GM20431 (cell line): ENCODE results near the gene OR2T4.

Experiments used
- in situ Hi-C: fragments of 300-500 bp; cut with MseI, MboI; formaldehyde crosslinking; loops from one replicate; pipeline ENCODE4 v1.15.0; 2020; ENCODE audit warnings: low sequenced_read_pairs; ENCODE audit not compliant: unreplicated experiment

The OR2T4 gene, protein sequence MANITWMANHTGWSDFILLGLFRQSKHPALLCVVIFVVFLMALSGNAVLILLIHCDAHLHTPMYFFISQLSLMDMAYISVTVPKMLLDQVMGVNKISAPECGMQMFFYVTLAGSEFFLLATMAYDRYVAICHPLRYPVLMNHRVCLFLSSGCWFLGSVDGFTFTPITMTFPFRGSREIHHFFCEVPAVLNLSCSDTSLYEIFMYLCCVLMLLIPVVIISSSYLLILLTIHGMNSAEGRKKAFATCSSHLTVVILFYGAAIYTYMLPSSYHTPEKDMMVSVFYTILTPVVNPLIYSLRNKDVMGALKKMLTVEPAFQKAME

DNA sequence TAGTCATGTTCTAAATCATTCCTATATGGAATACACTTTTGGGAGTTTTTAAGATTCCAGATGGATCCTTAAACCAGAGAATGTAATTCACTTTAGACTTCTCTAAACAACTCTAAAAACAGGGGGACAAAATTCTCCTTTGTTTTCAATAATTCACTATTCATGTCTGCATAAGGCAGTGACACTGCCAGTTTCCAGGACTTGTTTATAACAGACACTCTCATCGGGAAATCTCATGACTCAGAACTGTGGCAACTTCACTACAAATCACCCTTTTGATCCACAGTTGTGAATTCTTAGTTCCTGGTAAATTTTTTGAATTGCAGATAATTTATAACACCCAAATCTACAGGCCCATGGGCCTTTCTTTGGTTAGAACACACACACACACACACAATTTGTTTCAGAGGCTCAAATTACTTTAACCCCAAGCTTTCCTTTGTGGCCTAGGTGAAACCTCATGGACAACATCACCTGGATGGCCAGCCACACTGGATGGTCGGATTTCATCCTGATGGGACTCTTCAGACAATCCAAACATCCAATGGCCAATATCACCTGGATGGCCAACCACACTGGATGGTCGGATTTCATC, at the start of gene OR2T4:
TSS of gene OR2T4 (plus strand) at position 545 of the 595 bp plus-strand sequence. CDS start at position 545, 0 bp downstream.
- in situ Hi-C loops = no loop called here

DNA sequence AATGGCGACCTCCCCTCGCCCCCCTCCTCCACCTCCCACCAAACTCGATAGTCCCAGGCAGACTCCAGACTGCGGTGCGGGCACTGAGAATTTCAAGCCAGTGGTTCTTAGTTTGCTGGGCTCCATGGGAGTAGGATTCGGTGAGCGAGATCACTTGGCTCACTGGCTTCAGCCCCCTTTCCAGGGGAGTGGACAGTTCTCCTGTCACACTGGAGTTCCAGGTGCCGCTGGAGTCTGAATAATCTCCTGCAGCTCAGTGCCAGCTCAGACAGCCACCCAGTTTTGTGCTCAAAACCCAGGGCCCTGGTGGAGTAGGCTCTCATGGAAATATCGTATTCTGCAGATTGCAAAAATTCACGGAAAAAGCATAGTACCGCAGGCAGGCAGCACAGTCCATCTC, 44.7 kb upstream of the OR2T4 start:
- in situ Hi-C loops = no loop called here

DNA sequence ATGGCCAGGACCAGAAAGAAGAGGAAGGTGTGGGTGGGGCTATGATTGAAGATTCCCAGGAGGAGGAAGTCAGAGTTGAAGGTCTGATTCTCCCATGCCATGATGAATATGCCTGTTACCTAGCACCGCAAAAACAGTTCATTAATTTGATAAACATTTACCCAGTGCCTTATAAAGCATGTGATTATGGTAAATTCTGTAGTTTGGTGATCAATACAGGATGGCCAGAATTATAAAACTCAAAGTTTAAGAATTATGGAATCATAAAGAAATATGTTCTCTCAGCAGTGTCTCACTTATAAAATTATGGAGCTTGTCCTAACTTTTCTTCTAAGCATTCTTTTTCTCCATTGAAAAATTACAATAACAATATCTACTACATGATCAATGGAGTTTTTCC, 37.0 kb upstream of the OR2T4 start, which contains the start of gene OR2M7:
TSS of gene OR2M7 (minus strand) at position 101 of the 400 bp plus-strand sequence. CDS start at position 101, 0 bp downstream.
- in situ Hi-C loops = no loop called here

DNA sequence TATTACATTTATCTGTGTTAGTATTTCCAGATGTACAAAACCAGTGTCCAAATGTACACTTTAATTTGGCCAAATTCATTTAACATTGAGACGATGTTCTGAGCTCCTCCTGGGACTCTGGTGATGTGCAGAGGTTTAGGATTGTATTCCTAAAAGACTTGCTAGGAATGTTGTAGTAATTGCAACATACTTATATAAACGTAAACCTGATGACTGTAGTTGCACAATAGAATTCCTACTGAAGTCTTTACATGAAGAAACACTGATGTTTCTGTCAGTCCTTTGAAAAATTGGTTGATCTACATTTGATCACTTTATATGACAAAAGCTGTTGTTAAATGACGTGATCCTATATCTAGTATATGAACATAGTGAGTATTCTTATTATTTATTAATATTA, 18.0 kb upstream of the OR2T4 start:
- in situ Hi-C loops = no loop called here

DNA sequence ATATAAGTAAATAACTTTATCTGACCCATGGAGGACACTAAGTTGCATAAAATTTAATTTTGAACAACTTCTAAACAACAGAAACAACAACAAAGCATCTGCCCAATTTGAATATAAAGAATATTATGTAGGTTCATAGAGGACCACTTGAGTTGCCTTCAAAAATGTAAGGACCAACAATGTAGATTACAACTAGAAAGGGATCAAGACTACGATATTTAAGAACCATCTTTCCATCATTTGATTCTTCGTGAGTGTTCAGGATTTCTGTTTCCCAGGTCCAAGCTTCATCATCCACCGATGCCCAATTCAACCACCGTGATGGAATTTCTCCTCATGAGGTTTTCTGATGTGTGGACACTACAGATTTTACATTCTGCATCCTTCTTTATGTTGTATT, 13.0 kb upstream of the OR2T4 start, which contains the start of gene OR14C36:
TSS of gene OR14C36 (plus strand) at position 301 of the 400 bp plus-strand sequence. CDS start at position 301, 0 bp downstream.
- in situ Hi-C loops = no loop called here

DNA sequence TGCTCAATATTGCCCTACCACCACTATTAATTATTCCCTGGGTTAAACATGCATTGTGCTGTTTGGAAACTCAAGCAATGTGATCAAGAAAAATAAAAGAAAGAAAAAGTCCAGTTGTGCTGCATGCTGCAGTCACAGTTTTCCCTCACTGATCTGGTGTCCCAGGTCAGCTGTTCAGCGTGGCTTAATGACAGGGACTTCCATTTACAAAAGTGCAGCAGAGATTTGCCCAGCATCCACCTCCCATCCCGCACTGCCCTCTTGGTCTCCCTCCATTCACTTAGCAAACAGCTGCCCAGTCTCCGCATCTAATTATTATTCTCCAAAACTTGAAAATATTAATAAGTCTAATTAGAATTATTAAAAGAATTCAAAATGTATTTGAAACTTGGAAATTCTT, 2.0 kb upstream of the OR2T4 start:
- in situ Hi-C loops = no loop called here

DNA sequence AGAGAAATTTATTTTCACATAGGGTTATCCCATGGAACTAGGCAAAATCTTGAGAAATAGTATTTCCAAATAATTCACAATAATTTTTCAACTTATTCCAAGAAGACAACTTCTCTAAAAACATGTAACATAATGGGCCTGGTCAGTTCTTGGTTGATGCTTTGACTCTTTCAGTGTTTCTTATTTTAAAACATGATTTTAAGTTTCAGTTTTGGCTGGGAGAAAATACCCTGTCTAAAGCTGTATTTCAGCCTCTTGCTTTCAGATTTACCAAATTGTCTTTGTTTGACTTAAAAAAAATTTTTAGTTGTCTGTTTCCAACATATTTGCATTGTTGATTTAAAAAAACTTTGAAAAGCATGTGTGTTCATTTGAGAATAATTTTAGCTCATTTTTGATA, 5.1 kb downstream of the OR2T4 start:
- in situ Hi-C loops = no loop called here

DNA sequence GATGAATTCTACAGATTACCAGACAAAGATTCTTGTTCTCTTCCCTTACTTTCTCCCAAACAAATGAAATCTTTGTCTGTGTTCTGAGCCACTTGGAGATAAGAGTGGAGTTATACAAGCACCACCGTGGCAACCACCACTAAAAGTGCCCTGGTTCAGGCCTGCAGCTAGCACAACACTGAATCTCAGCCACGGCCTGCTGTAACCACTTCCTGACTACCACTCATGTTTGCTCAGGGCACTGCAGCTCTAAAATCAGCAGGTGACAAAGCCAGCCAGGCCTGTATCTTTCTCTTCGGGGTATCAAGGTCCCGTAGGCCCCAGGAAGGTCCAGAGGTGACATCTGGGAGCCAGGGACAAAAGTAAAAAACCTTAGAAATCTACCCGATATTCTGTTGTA, 10.9 kb downstream of the OR2T4 start:
- in situ Hi-C loops = no loop called here

DNA sequence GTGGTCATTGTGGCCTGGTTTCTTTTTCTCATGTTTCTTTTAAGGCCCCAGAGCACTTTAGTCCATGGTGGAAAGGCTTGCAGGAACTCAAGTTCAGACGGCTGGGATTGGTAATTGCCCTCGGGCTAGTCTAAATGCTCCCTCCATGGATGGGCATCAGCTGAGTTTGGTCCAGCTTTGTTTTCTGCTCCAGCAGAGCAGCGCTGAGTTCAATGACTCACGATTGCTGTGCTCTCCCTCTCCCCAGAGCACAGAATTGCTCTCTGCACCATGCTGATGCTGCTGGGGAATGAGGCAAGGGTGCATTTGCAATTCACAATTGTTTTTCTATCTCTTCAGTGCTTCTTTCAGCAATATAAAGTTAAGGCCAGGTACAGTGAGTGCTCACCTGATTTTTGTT, 12.3 kb downstream of the OR2T4 start:
- in situ Hi-C loops = no loop called here

DNA sequence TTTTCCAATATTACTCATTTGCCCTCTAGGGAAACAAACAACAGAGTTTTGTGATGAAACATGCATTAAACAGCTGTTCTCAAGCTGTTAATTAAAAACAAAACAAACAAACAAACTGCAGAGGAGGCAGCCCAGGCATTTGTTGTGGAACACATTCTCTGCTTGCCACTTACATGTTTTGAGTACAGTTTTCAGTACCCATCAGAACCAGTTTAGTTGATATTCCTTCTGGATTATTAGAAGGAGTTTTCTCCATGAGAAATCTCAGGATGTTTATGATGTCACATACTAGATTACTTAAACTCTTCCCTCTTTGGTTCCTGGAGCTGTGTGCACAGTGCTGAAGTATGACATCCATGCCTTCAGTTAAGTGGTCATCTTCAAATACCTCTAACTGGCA, 14.0 kb downstream of the OR2T4 start, which contains the start of gene OR2T6:
TSS of gene OR2T6 (plus strand) at position 301 of the 400 bp plus-strand sequence. CDS start 11,863 bp downstream, outside the sequence.
- in situ Hi-C loops = no loop called here

DNA sequence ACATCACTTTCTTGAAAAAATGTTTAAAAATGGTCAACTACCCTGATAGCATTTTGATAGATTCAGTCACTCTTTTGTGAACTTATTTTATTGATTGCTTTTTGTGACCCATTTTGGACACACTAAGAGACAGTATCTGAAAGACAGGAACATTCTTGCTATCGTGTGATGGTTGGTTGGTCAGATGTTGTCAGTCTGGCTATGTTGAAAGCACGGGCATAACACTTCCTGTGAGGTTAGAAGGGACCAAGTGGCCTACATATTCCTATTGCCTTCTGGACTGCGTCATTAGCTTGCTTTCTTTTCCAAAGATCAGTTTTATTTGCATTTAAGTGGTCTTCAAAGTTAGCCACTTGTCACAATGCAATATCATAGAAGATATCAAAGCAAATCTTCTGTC, 15.5 kb downstream of the OR2T4 start:
- in situ Hi-C loops = no loop called here

DNA sequence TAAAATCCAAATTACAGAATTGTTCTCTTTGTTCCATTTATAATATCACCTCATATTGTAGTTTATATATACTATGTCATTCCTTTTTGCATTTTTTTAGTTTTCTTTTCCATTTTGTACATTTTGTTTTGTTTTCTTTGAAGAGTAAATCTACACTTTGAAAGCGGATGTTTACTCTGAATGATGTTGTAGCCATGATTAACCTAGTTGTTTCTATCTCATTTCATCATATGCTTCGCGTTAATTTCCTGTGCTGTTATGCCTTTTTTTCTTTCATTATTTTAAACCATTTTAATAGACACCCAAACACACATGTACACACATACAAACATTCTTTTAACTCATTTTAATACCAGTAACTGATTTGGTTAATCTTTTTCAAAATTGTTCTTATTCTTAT, 19.4 kb downstream of the OR2T4 start:
- in situ Hi-C loops = no loop called here

DNA sequence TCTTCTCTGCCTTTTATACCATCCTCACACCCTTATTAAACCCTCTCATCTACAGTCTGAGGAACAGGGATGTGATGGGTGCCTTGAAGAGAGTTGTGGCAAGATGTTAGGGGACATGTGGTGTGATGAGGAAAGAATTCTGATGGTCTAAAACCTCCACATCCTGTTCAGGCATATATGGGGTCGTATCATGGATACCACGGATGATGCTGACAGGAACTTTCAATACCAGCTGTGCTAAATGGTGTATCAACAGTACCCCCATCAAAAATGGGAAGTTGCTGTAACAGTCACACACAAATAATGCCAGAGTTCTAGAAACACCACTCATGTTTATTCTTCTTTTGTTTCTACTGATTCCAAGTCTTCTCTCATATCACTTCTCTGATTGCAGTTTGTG, 27.0 kb downstream of the OR2T4 start:
- in situ Hi-C loops = no loop called here

DNA sequence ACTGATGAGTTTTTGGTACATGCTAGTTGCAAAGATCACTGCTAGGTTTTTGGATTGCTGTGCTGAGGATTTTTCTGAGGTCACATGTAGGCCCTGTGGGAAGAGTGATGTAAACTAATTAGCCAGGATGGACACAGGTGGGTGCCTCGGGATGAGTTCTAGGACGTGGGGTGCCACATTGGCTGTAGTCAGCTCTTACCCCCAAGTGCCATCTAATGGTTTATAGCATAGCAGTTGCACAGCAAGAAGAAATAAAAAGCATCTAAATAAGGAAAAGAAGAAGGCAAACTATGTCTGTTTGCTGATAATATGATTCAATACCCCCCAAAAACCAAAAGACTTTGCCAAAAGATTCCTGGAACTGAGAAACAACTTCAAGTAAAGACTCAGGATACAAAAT, 31.6 kb downstream of the OR2T4 start:
- in situ Hi-C loops = no loop called here

DNA sequence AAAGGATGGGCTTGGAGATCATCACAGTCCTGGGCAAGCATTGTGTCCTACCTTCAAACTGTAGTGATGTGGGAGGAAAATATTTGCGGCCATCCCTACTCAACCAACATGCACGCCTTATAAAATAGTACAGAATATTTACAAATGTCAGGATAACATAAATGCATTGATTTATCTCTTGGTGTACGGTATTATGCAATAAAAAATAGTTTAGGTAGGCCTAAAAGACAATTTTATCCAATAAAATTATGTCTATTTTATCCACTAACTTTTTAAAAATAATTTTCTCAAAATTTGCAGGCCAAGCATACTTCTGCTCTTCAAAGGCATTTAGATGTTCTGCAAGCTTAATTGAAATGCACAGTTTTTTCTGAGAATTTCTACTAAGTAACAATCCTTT, 41.3 kb downstream of the OR2T4 start, which contains the start of gene OR2T1:
TSS of gene OR2T1 (plus strand) at position 301 of the 400 bp plus-strand sequence. CDS start 3,100 bp downstream, outside the sequence.
- in situ Hi-C loops = no loop called here

DNA sequence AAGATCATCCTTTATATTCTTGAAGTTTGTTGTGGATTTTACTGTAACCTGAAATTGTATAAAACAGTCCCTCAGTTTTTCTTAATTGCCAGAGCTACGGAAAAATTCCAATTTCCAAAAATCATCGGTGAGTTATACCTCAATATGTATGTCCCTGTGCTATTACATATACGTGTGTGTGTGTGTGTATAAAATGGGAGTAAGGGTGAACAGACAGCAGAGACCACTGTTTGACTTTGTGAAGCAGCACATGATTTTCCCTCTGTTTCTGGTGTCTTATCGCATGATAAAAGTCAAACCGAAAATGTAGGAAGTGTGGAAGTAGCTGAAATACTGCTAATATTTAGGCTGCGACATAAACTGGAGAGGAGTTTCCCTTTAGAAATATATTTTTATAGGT, 42.6 kb downstream of the OR2T4 start:
- in situ Hi-C loops = no loop called here

DNA sequence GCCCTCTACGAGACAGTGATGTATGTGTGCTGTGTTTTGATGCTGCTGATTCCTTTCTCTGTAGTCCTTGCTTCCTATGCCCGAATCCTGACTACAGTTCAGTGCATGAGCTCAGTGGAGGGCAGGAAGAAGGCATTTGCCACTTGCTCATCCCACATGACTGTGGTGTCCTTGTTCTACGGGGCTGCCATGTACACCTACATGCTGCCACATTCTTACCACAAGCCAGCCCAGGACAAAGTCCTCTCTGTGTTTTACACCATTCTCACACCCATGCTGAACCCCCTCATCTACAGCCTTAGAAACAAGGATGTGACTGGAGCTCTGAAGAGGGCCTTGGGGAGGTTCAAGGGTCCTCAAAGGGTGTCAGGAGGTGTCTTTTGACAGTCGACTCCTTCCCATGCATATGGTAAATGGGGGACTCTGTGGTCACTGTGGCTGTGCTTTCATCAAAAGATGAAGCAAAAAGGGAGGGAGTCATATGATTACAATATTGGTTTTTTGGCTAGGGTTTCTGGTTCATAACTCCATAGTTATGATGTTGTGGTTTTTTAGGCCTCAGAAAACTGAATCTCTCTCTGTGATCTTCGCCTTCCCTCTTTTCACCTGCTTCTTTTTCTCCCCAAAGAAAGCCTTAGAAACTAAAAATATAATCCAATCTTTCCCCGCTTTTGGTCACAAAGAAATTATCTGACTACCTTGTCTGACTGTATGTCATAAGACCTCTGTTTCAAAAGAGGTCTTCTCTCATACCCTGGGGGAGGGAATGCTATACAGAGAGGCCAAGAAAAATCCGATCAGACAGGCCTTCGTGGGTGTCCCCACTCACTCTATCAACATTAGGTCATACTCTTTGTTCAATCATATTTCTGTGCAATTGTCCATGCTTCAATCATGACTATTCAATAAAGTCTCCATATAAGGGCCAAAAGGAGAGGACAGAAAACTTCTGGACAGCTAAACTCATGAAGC, 45.5 kb downstream of the OR2T4 start:
- in situ Hi-C loops = no loop called here
